Measurements from ENCODE around the gene TXNDC15.
"Not testable (repeated sequence)": the region's sequence is repeated elsewhere in the genome, so short reads cannot be mapped to it uniquely, and the experiment has no call there.

The TXNDC15 gene

DNA sequence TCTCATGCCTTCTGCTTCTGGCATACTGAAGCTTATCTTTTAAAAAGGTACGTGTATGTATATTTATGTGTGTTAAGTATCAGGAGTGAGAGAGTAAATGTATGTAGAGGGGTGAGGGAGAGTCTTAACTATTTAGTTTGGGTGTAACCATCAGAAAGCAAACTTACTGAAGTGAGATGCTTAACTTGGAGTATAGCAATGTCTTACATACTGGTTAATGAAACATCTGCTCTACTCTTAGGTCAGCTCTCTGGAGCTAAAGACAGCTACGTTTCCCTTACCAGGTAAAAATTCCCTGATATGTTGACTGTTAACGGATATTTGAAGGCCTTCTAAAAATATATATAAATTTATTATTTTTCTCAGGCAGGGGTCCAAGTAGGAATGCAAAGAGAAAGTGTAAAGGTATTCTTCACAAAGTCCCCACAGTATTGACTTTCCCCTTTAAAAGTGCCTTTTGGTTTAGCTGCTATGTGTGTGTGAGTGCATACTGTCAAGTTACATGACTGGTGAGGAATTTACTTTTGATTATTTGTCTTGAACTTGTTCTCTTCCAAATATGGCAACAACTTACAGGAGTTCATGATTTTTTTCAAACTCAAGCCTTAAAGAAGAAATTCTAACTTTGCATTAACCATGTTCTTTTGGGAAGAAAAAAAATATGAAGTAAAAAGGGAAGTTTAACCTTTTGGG lies 40.7 kb upstream of the TXNDC15 start:
- Histone ChIP-seq H3K27me3 (ENCODE audit: insufficient read depth, poor library complexity, severe bottlenecking) (no peaks in the 10 kb centered on the region), H3K4me3 (replicated peaks; ENCODE audit: insufficient read depth, low read length) (no peak overlapping the region), H3K27ac (replicated peaks) (no peak overlapping the region)
- no peak for DNase-seq (ENCODE audit: low read depth in 1 of 2, low spot score in 1 of 2)
- no peak for TF ChIP-seq SPI1 (IDR thresholded peaks at IDR 0.05; ENCODE audit: borderline replicate concordance, low read depth)
- TF ChIP-seq, protein P1, sequence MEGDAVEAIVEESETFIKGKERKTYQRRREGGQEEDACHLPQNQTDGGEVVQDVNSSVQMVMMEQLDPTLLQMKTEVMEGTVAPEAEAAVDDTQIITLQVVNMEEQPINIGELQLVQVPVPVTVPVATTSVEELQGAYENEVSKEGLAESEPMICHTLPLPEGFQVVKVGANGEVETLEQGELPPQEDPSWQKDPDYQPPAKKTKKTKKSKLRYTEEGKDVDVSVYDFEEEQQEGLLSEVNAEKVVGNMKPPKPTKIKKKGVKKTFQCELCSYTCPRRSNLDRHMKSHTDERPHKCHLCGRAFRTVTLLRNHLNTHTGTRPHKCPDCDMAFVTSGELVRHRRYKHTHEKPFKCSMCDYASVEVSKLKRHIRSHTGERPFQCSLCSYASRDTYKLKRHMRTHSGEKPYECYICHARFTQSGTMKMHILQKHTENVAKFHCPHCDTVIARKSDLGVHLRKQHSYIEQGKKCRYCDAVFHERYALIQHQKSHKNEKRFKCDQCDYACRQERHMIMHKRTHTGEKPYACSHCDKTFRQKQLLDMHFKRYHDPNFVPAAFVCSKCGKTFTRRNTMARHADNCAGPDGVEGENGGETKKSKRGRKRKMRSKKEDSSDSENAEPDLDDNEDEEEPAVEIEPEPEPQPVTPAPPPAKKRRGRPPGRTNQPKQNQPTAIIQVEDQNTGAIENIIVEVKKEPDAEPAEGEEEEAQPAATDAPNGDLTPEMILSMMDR (IDR thresholded peaks at IDR 0.05; ENCODE audit: insufficient read depth, low read length), result no peak
- TF ChIP-seq POLR2AphosphoS5 (IDR thresholded peaks at IDR 0.05; ENCODE audit: low read depth), result no peak
- TF ChIP-seq, protein P2, sequence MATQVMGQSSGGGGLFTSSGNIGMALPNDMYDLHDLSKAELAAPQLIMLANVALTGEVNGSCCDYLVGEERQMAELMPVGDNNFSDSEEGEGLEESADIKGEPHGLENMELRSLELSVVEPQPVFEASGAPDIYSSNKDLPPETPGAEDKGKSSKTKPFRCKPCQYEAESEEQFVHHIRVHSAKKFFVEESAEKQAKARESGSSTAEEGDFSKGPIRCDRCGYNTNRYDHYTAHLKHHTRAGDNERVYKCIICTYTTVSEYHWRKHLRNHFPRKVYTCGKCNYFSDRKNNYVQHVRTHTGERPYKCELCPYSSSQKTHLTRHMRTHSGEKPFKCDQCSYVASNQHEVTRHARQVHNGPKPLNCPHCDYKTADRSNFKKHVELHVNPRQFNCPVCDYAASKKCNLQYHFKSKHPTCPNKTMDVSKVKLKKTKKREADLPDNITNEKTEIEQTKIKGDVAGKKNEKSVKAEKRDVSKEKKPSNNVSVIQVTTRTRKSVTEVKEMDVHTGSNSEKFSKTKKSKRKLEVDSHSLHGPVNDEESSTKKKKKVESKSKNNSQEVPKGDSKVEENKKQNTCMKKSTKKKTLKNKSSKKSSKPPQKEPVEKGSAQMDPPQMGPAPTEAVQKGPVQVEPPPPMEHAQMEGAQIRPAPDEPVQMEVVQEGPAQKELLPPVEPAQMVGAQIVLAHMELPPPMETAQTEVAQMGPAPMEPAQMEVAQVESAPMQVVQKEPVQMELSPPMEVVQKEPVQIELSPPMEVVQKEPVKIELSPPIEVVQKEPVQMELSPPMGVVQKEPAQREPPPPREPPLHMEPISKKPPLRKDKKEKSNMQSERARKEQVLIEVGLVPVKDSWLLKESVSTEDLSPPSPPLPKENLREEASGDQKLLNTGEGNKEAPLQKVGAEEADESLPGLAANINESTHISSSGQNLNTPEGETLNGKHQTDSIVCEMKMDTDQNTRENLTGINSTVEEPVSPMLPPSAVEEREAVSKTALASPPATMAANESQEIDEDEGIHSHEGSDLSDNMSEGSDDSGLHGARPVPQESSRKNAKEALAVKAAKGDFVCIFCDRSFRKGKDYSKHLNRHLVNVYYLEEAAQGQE (IDR thresholded peaks at IDR 0.05; ENCODE audit: insufficient replicate concordance, low read depth), result no peak
- no peak for TF ChIP-seq GABPA (IDR thresholded peaks at IDR 0.05; ENCODE audit: low read depth)

DNA sequence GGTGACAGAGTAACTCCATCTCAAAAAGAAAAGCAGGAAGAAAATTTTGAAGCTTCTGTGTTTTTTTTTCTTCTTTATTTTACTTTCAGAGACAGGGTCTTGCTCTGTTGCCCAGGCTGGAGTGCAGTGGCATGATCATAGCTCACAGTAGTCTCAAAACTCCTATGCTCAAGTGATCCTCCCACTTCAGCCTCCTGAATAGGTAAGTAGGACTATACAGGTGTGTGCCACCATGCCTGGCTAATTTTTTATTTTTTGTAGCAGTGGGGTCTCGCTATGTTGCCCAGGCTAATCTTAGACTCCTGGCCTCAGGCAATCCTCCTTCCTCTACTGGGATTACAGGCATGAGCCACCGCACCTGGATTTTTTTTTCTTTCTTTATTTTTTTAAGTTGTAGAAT lies 38.5 kb upstream of the TXNDC15 start:
- TF ChIP-seq, protein P1 (IDR thresholded peaks at IDR 0.05; ENCODE audit: insufficient read depth, low read length), result no peak
- TF ChIP-seq POLR2AphosphoS5 (IDR thresholded peaks at IDR 0.05; ENCODE audit: low read depth) (no peak), SPI1 (IDR thresholded peaks at IDR 0.05; ENCODE audit: borderline replicate concordance, low read depth) (no peak), GABPA (IDR thresholded peaks at IDR 0.05; ENCODE audit: low read depth) (no peak)
- TF ChIP-seq, protein P2 (IDR thresholded peaks at IDR 0.05; ENCODE audit: insufficient replicate concordance, low read depth), result no peak
- no peak for DNase-seq (ENCODE audit: low read depth in 1 of 2, low spot score in 1 of 2)
- Histone ChIP-seq H3K27ac (replicated peaks) (no peak overlapping the region), H3K4me3 (replicated peaks; ENCODE audit: insufficient read depth, low read length) (no peak overlapping the region), H3K27me3 (ENCODE audit: insufficient read depth, poor library complexity, severe bottlenecking) (no peaks in the 10 kb centered on the region)

DNA sequence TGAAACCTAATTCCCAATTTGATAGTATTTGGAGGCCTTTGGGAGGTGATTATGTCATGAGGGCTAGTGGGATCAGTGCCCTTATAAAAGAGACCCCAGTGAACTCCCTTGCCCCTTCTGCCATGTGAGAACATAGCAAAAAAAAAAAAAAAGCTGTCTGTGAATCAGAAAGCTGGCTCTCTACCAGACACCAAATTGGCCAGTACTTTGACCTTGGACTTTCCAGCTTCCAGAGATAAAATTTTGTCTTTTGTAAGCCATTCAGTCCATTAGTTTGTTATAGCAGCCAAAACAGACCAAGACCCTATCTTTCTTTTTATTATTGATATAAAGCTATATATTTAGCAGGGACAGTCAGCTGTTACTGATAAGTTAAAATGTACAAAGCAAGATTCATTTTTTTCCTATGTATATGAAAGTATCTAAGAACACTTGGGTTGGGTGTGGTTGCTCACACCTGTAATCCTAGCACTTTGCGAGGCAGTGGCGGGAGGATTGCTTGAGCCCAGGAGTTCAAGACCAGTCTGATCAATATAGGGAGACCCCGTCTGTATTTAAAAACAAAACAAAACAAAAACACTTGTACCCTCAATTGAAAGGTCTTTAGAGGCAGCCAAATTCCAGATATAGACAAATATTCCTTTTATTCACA lies 36.5 kb upstream of the TXNDC15 start:
- no peak for TF ChIP-seq POLR2AphosphoS5 (IDR thresholded peaks at IDR 0.05; ENCODE audit: low read depth)
- TF ChIP-seq, protein P2 (IDR thresholded peaks at IDR 0.05; ENCODE audit: insufficient replicate concordance, low read depth), result no peak
- no peak for TF ChIP-seq SPI1 (IDR thresholded peaks at IDR 0.05; ENCODE audit: borderline replicate concordance, low read depth)
- TF ChIP-seq, protein P1 (IDR thresholded peaks at IDR 0.05; ENCODE audit: insufficient read depth, low read length), result no peak
- TF ChIP-seq GABPA (IDR thresholded peaks at IDR 0.05; ENCODE audit: low read depth), result no peak
- DNase-seq (ENCODE audit: low read depth in 1 of 2, low spot score in 1 of 2), result no peak
- H3K4me3 ChIP-seq (replicated peaks; ENCODE audit: insufficient read depth, low read length), result no peak overlapping the region
- no peaks in the 10 kb centered on the region for H3K27me3 ChIP-seq (ENCODE audit: insufficient read depth, poor library complexity, severe bottlenecking)
- H3K27ac ChIP-seq (replicated peaks), result no peak overlapping the region

DNA sequence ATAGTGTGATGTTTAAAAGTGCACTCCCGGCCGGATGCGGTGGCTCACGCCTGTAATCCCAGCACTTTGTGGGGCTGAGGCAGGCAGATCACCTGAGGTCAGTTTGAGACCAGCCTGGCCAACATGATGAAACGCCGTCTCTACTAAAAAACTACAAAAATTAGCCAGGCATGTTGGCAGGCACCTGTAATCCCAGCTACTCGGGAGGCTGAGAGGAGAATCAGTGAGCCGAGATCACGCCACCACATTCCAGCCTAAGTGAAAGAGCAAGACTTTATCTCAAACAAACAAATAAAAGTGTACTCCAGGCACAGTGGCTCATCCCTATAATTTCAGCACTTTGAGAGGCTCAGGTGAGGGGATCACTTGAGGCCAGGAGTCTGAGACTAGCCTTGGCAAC lies 35.8 kb upstream of the TXNDC15 start:
- H3K27me3 ChIP-seq (ENCODE audit: insufficient read depth, poor library complexity, severe bottlenecking); DNase-seq (ENCODE audit: low read depth in 1 of 2, low spot score in 1 of 2); H3K27ac ChIP-seq (replicated peaks); H3K4me3 ChIP-seq (replicated peaks; ENCODE audit: insufficient read depth, low read length): not testable (repeated sequence)

Data from HL-60 (cell line).